IPS-11a (cell line): ENCODE data around the gene GAS7.
"Not testable (repeated sequence)": the region's sequence is repeated elsewhere in the genome, so short reads cannot be mapped to it uniquely, and the experiment has no call there.

Experiments
- H3K4me3 ChIP-seq: one replicate; pipeline ENCODE4 v1.5.1; 2013; ENCODE audit warnings: low read depth, low read length, control low read depth

GAS7 gene

DNA sequence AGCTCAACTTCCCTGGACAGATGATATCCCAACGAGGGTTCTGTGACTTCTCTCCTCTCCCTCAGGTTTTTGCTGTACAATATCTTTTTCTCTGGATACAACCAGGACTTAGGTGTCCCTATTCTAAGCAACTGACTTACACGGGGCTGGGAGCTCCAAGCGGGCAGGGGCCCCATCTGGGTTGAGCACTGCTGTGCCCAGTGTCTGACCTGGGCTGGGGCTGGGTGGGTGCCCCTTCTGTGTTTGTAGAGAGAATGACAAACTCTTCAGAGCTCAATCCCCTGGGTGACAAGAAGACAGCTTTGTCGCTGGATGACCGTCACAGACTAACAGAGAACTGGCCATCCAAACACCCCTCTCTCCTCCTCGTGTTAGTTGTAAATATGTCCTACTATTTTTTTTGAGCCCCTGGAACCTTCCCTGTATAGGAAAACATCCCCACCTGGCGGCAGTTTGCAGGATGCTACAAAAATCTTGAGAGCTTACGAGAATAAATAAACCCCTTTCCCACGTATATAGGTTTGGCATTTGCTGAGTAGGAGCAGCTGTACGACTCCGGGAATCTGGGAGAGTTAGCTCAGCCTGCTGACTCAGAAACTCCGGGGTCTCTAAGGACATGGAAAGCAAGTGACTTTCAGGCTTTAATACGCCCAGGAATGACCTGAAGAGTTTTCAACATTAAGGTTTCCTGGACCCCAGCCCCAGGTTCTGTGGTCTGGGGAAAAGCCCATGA lies 269.6 kb downstream of the GAS7 start:
- no peak overlapping the region for H3K4me3 ChIP-seq

GRCh38 chr17:9926150-9926804 lies 272.1 kb downstream of the GAS7 start:
- H3K4me3 ChIP-seq, result no peak overlapping the region

- H3K4me3 ChIP-seq, result no peak overlapping the region
Observed at GRCh38 chr17:9925457-9925856, 272.9 kb downstream of the GAS7 start.

DNA sequence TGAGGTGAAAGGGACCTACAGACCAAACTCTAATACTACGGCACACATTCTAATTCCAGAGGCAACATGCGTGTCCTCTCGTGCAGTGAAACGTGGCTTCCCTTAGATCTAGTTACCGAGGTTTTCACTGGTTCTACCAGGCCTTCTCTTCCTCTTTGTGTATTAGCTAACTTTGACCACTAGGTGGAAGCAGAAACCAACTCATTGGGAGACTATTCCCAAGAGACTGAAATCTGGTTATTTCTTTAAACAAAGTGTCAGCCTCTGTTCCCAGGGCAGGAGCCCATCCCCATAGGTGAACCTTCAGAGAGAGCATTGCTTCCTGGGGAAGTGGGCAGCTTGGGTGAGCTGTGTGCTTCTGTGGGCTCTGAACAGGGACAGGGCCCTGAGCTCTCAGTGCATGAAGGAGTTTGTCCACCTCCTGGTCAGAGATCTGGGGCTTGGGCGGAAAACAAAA lies 273.6 kb downstream of the GAS7 start:
- H3K4me3 ChIP-seq, result no peak overlapping the region

DNA sequence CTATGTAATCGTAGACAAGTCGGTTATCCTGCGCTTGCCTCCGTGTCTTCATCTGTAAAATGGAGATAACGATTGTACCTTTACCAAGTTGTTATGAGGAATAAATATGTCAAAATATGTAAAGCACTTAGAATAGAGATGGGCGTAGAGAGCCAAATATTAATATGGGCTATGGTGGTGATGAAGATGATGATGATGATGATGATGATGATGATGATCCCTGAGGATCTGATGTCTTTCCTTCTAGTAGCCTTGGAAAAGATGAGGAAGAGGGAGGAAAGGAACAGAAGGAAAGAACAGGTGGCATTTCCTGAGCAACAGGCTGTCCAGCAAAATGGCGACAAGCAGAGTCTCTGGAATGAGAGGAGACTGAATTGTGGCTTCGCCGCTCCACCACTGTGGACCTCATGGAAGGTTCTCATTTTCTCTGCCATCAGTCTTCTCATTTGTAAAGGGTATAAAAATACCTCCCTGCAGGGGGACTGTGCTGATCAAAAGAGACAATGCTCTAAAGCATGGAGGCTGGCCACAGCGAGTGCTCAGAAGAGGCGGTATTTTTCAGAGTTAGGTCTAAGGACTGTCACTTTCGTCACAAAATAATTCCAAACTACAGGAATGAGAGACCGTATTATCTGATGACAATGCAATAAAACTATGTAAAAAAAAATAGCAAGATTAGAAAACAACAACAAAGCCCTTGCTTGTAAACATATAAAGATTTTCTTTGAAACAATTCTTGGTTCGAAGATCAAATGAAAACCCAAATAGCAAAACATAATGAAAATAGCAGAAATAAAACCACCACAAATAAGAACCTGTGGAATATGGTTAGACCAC lies 276.2 kb downstream of the GAS7 start:
- H3K4me3 ChIP-seq, result no peak overlapping the region

- H3K4me3 ChIP-seq, result not testable (repeated sequence)
Observed at GRCh38 chr17:9921216-9921615, 277.2 kb downstream of the GAS7 start.

- H3K4me3 ChIP-seq, result no peak overlapping the region
Observed at GRCh38 chr17:9918804-9919352, 279.5 kb downstream of the GAS7 start.

- no peak overlapping the region for H3K4me3 ChIP-seq
Observed at GRCh38 chr17:9918352-9918751, 280.1 kb downstream of the GAS7 start.

DNA sequence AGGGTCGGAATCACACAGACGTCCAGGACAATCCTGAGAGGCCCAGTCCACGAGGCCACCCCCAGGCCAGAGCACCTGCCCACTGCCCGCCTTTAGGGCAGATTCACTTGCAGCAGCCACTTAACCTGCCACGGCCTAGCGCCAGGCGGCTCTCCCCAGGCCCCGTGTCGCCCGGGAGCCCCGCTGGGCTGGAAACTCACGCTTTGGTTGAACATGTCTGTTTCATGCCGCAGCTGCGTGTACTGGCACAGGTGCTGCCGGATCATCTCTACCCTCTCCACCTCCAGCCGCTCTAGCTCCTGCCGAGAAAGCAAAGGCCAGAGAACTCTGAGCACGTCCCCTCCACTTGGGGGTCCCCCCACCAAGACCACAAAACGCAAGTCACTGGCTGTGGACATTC lies 280.6 kb downstream of the GAS7 start:
- H3K4me3 ChIP-seq, result no peak overlapping the region

- no peak overlapping the region for H3K4me3 ChIP-seq
Observed at GRCh38 chr17:9917131-9917530, 281.3 kb downstream of the GAS7 start.

DNA sequence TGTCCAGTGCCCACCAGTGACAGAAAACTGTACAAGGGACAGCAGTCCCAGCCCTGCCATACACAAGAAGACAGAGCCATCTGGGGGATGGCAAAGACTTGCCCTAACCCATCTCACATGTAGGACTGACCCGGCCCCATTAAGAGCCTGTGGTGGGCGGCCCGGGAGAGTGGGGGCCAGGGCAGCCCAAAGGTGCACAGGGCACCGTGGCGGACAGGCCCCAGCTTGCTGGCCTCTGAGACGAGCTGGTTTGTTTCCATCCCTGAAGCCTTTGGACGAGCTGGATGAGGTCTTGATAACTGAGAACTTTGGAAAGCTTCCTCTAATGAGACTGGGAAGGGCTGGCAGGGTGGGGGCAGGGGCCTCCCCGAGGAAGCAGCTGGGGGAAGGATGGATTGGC lies 282.3 kb downstream of the GAS7 start:
- H3K4me3 ChIP-seq, result no peak overlapping the region

DNA sequence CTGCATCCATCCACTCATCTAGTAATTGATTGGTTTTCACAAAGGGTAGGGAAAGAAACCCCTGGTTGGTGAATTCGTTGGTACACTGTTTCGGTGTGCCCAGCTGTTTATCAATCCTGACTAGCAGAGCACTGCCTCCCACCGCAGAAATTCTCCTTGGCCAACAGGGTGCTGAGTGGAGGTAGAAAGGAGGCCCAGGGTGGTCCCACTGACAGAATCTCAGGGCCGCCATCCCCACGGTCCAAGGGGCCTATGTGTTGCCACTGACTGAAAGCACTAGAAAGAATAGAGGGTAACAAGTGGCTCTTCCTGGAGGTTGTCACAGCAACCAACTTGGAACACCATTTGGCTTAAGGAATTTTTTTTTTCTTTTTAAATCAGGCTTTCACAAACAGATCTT lies 284.9 kb downstream of the GAS7 start:
- no peak overlapping the region for H3K4me3 ChIP-seq

DNA sequence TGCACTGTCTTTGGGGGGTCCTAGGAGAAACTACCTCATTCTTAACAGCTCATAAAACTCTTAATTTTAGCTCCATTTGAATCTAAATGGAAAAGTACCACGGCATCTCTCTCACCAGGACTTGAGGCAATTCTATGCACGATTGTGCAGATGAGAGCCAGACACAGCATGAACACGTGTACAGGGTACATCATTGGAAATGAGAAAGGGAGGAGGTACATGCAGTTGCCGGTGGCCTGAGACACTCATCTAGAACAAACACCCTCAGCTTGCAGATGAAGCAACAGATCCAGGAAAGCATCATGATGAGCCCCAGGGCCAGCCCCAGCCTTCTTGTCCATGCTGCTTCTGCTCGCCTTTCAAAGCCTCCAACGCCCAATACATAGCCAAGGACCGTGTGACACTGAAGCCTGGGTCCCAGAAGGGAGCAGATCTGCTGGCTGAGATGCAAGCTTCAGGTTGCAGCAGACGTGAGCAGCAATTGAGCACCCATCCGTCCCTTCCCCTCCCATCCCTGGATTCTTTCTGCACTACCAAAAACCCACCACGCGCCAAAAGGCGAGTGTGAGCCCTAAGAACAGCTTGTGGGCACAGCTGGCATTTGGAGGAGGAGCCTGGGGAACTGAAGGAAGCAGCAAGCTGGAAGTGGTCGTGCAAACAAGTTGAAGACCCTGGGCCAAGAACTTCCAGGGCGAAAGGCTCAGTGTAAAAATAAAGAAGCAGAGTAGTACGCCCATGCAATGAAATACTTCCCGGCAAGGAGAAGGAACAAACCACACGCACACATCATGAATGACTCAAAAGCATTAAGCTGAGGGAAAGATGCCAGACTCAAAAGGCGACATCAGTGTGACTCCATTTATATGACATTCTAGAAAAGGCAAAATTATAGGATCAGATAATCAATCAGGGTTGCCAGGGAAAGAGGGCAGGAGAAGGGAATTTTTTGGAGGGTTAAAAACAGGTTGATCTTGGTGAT lies 286.0 kb downstream of the GAS7 start:
- no peak overlapping the region for H3K4me3 ChIP-seq

DNA sequence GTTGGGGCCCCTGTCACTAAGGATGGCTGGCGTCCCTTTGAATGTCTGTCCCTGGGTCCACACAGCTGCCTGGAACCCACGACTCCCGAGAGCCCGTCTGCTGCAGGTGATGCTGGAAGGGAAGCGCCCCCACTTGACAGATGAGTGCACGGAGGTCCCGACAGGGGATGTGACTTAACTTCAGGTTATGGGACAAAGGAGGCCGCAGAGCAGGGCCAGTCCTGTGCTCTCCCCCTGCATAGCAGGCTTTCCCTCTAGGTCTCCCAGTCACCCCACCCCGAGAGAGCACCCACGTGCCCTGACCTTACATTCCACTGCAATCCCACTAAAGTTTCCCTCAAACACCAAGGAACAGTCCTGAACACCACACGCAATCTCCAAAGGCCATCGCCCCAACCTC lies 287.3 kb downstream of the GAS7 start:
- no peak overlapping the region for H3K4me3 ChIP-seq

- H3K4me3 ChIP-seq, result no peak overlapping the region
Observed at GRCh38 chr17:9908649-9909042, 289.8 kb downstream of the GAS7 start.

- no peak overlapping the region for H3K4me3 ChIP-seq
Observed at GRCh38 chr17:9907883-9908648, 290.3 kb downstream of the GAS7 start.

DNA sequence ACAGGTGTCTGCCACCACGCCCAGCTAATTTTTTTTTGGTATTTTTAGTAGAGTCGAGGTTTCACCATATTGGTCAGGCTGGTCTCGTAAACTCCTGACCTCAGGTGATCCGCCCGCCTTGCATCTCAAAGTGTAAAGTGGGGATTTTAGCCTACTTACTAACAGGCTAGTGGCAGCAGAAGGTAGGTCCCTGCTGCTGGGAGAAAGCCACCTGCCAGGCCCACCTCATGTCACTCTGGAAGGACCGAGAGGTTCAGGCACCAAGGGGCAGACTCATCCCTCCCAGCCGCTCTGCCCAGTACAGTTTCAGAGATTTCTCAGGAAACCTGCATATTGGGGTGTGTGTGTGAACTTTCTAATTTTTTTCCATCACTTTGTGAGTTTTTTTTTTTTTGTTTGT lies 291.3 kb downstream of the GAS7 start:
- no peak overlapping the region for H3K4me3 ChIP-seq

GRCh38 chr17:9906616-9907015 lies 291.8 kb downstream of the GAS7 start:
- no peak overlapping the region for H3K4me3 ChIP-seq

DNA sequence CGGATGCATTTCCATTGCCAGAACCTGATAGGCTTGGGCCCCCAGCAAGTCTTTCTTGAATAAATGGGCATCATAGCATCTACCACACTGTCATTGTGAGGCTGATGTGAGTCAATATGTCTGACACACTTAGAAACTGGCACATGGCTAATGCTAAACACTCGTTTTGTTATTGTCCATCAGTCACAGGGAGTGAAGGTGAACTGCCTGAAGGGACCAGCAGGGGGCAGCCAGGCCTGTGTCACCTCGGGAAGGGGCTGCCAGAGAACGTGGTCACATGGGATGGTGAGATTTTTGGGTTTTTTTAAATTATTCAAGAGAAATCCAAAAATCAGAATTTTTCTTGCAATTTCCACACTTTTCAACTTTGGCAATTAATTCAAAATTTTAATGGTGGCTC lies 292.5 kb downstream of the GAS7 start:
- H3K4me3 ChIP-seq, result no peak overlapping the region

- H3K4me3 ChIP-seq, result no peak within 1 kb of the TSS
Observed at GRCh38 chr17:9905078-9905415, 293.4 kb downstream of the GAS7 start, which contains the start of gene RCVRN. Gene RCVRN, minus strand, starts transcription at chr17:9905271. Its CDS starts 91 bp downstream, at chr17:9905180.
